GM23338 (cell line): ENCODE measurements around the gene AK3. TPM values are rescaled to one million over a fixed set of nuclear protein-coding genes. Genes with fewer than 3 reads are reported as not detected.

ENCODE experiments used
- ATAC-seq: fragments of 200-7000 bp; cut with Tn5 transposase; 3 replicates; pipeline ENCODE4 v1.9.1; 2020
- DNase-seq: peaks from one replicate; pipeline ENCODE4 v3.0.0-alpha.2; 2015; ENCODE audit warnings: low spot score
- H2AFZ ChIP-seq: fragments of 200-600 bp; sonication (generic); 2 replicates; pipeline ENCODE4 v1.8.0; 2016; ENCODE audit warnings: antibody characterized with exemption, mild to moderate bottlenecking, moderate library complexity
- H3F3A ChIP-seq: fragments of 200-600 bp; sonication (generic); replicated peaks from 2 replicates; pipeline ENCODE4 v1.8.0; 2017; ENCODE audit warnings: antibody characterized with exemption, mixed run types, low read depth
- H3K27ac ChIP-seq: fragments of 200-600 bp; sonication (generic); 2 replicates; pipeline ENCODE4 v1.6.1; 2016; ENCODE audit warnings: low read depth
- H3K27me3 ChIP-seq: fragments of 200-600 bp; sonication (generic); 2 replicates; pipeline ENCODE4 v1.8.0; 2016; ENCODE audit warnings: mild to moderate bottlenecking, mixed run types, moderate library complexity; ENCODE audit not compliant: insufficient read depth
- H3K36me3 ChIP-seq: fragments of 200-600 bp; sonication (generic); 2 replicates; pipeline ENCODE4 v1.8.0; 2016; ENCODE audit warnings: mild to moderate bottlenecking; ENCODE audit not compliant: insufficient read depth
- H3K4me1 ChIP-seq: fragments of 200-600 bp; sonication (generic); 2 replicates; pipeline ENCODE4 v1.8.0; 2016; ENCODE audit warnings: mild to moderate bottlenecking, moderate library complexity; ENCODE audit not compliant: insufficient read depth
- H3K4me2 ChIP-seq: fragments of 200-600 bp; sonication (generic); 2 replicates; pipeline ENCODE4 v1.7.1; 2017; ENCODE audit warnings: mixed run types
- H3K4me3 ChIP-seq: fragments of 200-600 bp; sonication (generic); 2 replicates; pipeline ENCODE4 v1.6.1; 2016; ENCODE audit warnings: mixed run types
- H3K79me2 ChIP-seq: fragments of 200-600 bp; sonication (generic); replicated peaks from 2 replicates; pipeline ENCODE4 v1.8.0; 2017; ENCODE audit warnings: mild to moderate bottlenecking; ENCODE audit not compliant: insufficient read depth
- H3K9me2 ChIP-seq: fragments of 200-600 bp; sonication (generic); 2 replicates; pipeline ENCODE4 v1.8.0; 2017; ENCODE audit not compliant: insufficient read depth
- H4K20me1 ChIP-seq: fragments of 200-600 bp; sonication (generic); replicated peaks from 2 replicates; pipeline ENCODE4 v1.8.0; 2017; ENCODE audit warnings: mild to moderate bottlenecking; ENCODE audit not compliant: insufficient read depth
- H3K27ac Mint-ChIP-seq: 2 replicates; pipeline ENCODE4 v1.8.0; 2020; ENCODE audit warnings: inconsistent platforms, mild to moderate bottlenecking, moderate library complexity, mixed read lengths
- H3K27me3 Mint-ChIP-seq: 3 replicates; pipeline ENCODE4 v1.8.0; 2022; ENCODE audit warnings: low read depth, mild to moderate bottlenecking, moderate library complexity, mixed read lengths, inconsistent platforms; ENCODE audit not compliant: insufficient read depth, poor library complexity
- H3K36me3 Mint-ChIP-seq: 3 replicates; pipeline ENCODE4 v1.8.0; 2021; ENCODE audit warnings: low read depth, mild to moderate bottlenecking, inconsistent platforms, moderate library complexity, mixed read lengths
- H3K4me1 Mint-ChIP-seq: 3 replicates; pipeline ENCODE4 v1.8.0; 2020; ENCODE audit warnings: mild to moderate bottlenecking, inconsistent platforms, mixed read lengths
- H3K4me3 Mint-ChIP-seq: 3 replicates; pipeline ENCODE4 v1.8.0; 2021; ENCODE audit warnings: moderate library complexity, mild to moderate bottlenecking, inconsistent platforms, mixed read lengths
- H3K9me3 Mint-ChIP-seq: 3 replicates; pipeline ENCODE4 v1.8.0; 2020; ENCODE audit warnings: moderate library complexity, mild to moderate bottlenecking, inconsistent platforms, mixed read lengths
- EZH2 ChIP-seq: fragments of 200-600 bp; sonication (generic); IDR thresholded peaks from one replicate; pipeline ENCODE4 v1.8.0; 2017; ENCODE audit warnings: antibody characterized with exemption, mild to moderate bottlenecking, low read depth; ENCODE audit not compliant: unreplicated experiment
- EZH2phosphoT487 ChIP-seq: fragments of 200-600 bp; sonication (generic); IDR thresholded peaks from one replicate; pipeline ENCODE4 v1.8.1; 2018; ENCODE audit warnings: antibody characterized with exemption; ENCODE audit not compliant: unreplicated experiment
- JUNB ChIP-seq: IDR thresholded peaks from one replicate; pipeline ENCODE4 v1.6.1; 2016; ENCODE audit warnings: antibody characterized with exemption; ENCODE audit not compliant: unreplicated experiment
- NANOG ChIP-seq: IDR thresholded peaks from 2 replicates; pipeline ENCODE4 v1.6.1; 2016; ENCODE audit warnings: antibody characterized with exemption, borderline replicate concordance
- STAT1 ChIP-seq: IDR thresholded peaks from one replicate; pipeline ENCODE4 v1.6.1; 2016; ENCODE audit warnings: antibody characterized with exemption; ENCODE audit not compliant: unreplicated experiment
- ZNF114 ChIP-seq: fragments of 250-450 bp; sonication (Bioruptor Pico); IDR thresholded peaks from 2 replicates; pipeline ENCODE4 v1.5.0; 2020; ENCODE audit warnings: mild to moderate bottlenecking, moderate library complexity
- ZNF331 ChIP-seq: fragments of 250-450 bp; sonication (Bioruptor Pico); IDR thresholded peaks from 2 replicates; pipeline ENCODE4 v1.5.0; 2020; ENCODE audit warnings: low read depth, mild to moderate bottlenecking, moderate library complexity
- polyA plus RNA-seq: library from polyadenylated mRNA; unstranded; fragments of >200 nt; fragmentation: Nextera tagmentation; extraction: Ambion mirVana; gene quantifications from 2 replicates; pipeline ENCODE4 v1.2.1, GENCODE V29; 2016
- total RNA-seq: library from RNA; depleted of rRNA; stranded (reverse); fragments of >200 nt; shearing (Covaris generic); gene quantifications from 2 replicates; pipeline ENCODE4 v1.2.3, GENCODE V29; 2014
- TF ChIP-seq, protein P1 (sequence below): IDR thresholded peaks from 2 replicates; pipeline ENCODE4 v1.6.1; 2016; ENCODE audit warnings: antibody characterized with exemption
- TF ChIP-seq, protein P2 (sequence below): IDR thresholded peaks from one replicate; pipeline ENCODE4 v1.6.1; 2018; ENCODE audit warnings: antibody characterized with exemption; ENCODE audit not compliant: unreplicated experiment
- TF ChIP-seq, protein P3 (sequence below), 2 experiments: fragments of 200-600 bp in 1 of 2; sonication (generic) in 1 of 2; conservative IDR thresholded peaks; 2 replicates each; pipeline versions ENCODE4 v1.5.1 to v1.6.1; 2016 to 2017; ENCODE audit warnings: antibody characterized with exemption in 2 of 2, low read depth in 2 of 2, mild to moderate bottlenecking in 2 of 2, moderate library complexity in 1 of 2

The AK3 gene
- total and polyA plus RNA-seq, 2 experiments from 2014 or later = 30.1 to 40.2 TPM

DNA sequence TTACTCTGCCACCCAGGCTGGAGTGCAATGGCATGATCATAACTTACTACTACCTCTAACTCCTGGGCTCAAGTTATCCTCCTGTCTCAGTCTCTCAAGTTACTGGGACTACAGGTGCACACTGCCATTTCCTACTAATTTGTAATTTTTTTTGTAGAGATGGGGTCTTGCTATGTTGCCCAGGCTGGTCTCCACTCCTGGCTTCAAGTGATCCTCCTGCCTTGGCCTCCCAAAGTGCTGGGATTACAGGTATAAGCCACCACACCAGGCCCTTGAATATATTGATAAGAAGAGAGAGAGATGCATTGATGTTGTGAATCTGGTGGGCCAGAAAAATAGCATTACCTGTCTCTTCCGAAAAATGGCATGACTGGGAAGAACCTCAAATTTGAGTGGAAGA, 30.8 kb upstream of the AK3 start:
- Mint-ChIP-seq H3K4me1 (no peaks in the 10 kb centered on the region), H3K9me3 (no peaks in the 10 kb centered on the region), H3K36me3 (no peaks in the 10 kb centered on the region), H3K4me3 (no peak overlapping the region), H3K27me3 (peaks cover 6% of the 10 kb centered on the region), H3K27ac (no peak overlapping the region)
- H3K4me2 ChIP-seq = no peak overlapping the region
- no peak overlapping the region for H3K4me3 ChIP-seq
- H4K20me1 ChIP-seq = no peaks in the 10 kb centered on the region
- ATAC-seq (no peak), DNase-seq (no peak)
- no peaks in the 10 kb centered on the region for H3F3A ChIP-seq
- no peaks in the 10 kb centered on the region for H3K79me2 ChIP-seq
- no peaks in the 10 kb centered on the region for H3K4me1 ChIP-seq
- TF ChIP-seq EZH2 = no peak
- TF ChIP-seq JUNB = no peak
- TF ChIP-seq, protein P1, sequence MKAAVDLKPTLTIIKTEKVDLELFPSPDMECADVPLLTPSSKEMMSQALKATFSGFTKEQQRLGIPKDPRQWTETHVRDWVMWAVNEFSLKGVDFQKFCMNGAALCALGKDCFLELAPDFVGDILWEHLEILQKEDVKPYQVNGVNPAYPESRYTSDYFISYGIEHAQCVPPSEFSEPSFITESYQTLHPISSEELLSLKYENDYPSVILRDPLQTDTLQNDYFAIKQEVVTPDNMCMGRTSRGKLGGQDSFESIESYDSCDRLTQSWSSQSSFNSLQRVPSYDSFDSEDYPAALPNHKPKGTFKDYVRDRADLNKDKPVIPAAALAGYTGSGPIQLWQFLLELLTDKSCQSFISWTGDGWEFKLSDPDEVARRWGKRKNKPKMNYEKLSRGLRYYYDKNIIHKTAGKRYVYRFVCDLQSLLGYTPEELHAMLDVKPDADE = no peak
- TF ChIP-seq, protein P2, sequence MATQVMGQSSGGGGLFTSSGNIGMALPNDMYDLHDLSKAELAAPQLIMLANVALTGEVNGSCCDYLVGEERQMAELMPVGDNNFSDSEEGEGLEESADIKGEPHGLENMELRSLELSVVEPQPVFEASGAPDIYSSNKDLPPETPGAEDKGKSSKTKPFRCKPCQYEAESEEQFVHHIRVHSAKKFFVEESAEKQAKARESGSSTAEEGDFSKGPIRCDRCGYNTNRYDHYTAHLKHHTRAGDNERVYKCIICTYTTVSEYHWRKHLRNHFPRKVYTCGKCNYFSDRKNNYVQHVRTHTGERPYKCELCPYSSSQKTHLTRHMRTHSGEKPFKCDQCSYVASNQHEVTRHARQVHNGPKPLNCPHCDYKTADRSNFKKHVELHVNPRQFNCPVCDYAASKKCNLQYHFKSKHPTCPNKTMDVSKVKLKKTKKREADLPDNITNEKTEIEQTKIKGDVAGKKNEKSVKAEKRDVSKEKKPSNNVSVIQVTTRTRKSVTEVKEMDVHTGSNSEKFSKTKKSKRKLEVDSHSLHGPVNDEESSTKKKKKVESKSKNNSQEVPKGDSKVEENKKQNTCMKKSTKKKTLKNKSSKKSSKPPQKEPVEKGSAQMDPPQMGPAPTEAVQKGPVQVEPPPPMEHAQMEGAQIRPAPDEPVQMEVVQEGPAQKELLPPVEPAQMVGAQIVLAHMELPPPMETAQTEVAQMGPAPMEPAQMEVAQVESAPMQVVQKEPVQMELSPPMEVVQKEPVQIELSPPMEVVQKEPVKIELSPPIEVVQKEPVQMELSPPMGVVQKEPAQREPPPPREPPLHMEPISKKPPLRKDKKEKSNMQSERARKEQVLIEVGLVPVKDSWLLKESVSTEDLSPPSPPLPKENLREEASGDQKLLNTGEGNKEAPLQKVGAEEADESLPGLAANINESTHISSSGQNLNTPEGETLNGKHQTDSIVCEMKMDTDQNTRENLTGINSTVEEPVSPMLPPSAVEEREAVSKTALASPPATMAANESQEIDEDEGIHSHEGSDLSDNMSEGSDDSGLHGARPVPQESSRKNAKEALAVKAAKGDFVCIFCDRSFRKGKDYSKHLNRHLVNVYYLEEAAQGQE = no peak
- no peak for TF ChIP-seq ZNF114 (CRISPR knock-in tag)
- TF ChIP-seq STAT1 = no peak
- no peak for TF ChIP-seq ZNF331 (CRISPR knock-in tag)
- no peak for TF ChIP-seq NANOG
- H2AFZ ChIP-seq = no peak overlapping the region
- H3K36me3 ChIP-seq = no peaks in the 10 kb centered on the region
- H3K27me3 ChIP-seq = no peaks in the 10 kb centered on the region
- H3K9me2 ChIP-seq = no peaks in the 10 kb centered on the region
- no peak overlapping the region for H3K27ac ChIP-seq

DNA sequence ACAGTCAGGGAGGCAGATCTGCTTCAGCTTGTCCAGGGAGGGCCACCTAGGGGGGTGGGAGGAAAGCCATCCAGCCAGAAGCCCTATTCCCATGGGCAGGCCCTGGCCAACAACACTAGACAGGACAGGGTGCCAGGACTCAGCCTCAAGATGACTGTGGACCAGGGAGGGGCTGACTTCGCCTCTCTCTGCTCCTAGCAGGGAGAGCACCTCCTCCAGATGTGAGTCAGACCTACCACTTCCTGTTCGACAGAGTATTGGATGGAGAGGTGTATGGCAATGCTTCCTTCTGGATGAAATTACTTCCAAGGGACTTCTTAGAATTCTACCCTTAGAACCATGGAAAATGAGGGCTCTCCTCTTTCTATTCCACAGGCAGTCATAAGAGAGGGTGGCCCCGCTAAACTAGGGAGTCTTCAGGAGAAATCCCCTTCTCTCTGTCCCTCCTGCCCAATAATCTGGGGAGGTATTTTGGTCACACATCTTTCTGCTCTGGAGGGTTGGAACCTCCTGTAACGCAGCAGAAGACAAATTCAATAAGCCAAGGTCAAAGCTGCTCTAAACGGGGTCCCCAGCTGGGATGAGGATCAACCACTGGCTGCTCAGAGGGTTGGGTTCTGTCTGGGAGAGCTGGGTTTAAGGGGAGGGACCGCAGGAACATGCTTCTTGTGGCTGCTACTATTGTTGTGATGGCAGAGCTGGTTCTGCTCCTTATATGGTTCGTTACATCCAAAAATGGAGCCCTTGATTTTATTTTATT, 28.5 kb upstream of the AK3 start:
- Histone ChIP-seq H3F3A (no peaks in the 10 kb centered on the region), H3K9me2 (no peaks in the 10 kb centered on the region), H3K4me1 (no peaks in the 10 kb centered on the region), H4K20me1 (no peaks in the 10 kb centered on the region), H3K36me3 (no peaks in the 10 kb centered on the region), H3K27ac (no peak overlapping the region), H3K27me3 (no peaks in the 10 kb centered on the region), H2AFZ (no peak overlapping the region), H3K4me2 (no peak overlapping the region), H3K79me2 (no peaks in the 10 kb centered on the region), H3K4me3 (no peak overlapping the region)
- no peak overlapping the region for H3K27ac Mint-ChIP-seq
- no peaks in the 10 kb centered on the region for H3K4me1 Mint-ChIP-seq
- H3K36me3 Mint-ChIP-seq = no peaks in the 10 kb centered on the region
- peaks cover 6% of the 10 kb centered on the region for H3K27me3 Mint-ChIP-seq
- no peak overlapping the region for H3K4me3 Mint-ChIP-seq
- H3K9me3 Mint-ChIP-seq = no peaks in the 10 kb centered on the region
- DNase-seq = no peak
- no peak for ATAC-seq
- TF ChIP-seq ZNF331 (CRISPR knock-in tag) (no peak), EZH2 (no peak), EZH2phosphoT487 (no peak)
- TF ChIP-seq, protein P1 = no peak
- TF ChIP-seq, protein P3, sequence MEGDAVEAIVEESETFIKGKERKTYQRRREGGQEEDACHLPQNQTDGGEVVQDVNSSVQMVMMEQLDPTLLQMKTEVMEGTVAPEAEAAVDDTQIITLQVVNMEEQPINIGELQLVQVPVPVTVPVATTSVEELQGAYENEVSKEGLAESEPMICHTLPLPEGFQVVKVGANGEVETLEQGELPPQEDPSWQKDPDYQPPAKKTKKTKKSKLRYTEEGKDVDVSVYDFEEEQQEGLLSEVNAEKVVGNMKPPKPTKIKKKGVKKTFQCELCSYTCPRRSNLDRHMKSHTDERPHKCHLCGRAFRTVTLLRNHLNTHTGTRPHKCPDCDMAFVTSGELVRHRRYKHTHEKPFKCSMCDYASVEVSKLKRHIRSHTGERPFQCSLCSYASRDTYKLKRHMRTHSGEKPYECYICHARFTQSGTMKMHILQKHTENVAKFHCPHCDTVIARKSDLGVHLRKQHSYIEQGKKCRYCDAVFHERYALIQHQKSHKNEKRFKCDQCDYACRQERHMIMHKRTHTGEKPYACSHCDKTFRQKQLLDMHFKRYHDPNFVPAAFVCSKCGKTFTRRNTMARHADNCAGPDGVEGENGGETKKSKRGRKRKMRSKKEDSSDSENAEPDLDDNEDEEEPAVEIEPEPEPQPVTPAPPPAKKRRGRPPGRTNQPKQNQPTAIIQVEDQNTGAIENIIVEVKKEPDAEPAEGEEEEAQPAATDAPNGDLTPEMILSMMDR (conservative IDR thresholded peaks at IDR 0.05; ENCODE audit: low read depth in 2 of 2) = no peak
